K562 (cell line): ENCODE measurements around the gene POLDIP3. TPM values are rescaled to one million over a fixed set of nuclear protein-coding genes. Genes with fewer than 3 reads are reported as not detected.

Experiments
- CBX5 ChIP-seq: IDR thresholded peaks from 2 replicates; pipeline ENCODE4 v1.6.1; 2014; ENCODE audit warnings: low read depth, borderline replicate concordance
- ETS2 ChIP-seq: IDR thresholded peaks from 2 replicates; pipeline ENCODE4 v1.6.1; 2016; ENCODE audit warnings: borderline replicate concordance, missing genetic modification characterization, mild to moderate bottlenecking, moderate library complexity, missing compliant biosample characterization; ENCODE audit not compliant: poor library complexity, severe bottlenecking
- FOXK2 ChIP-seq, 2 experiments: fragments of 450-650 bp; IDR thresholded peaks in 1 of 2; conservative IDR thresholded peaks in 1 of 2; 2 replicates each; pipeline ENCODE4 v1.6.1; 2016; ENCODE audit warnings: low read depth in 2 of 2, mild to moderate bottlenecking in 1 of 2
- GTF2E2 ChIP-seq: fragments of 200-800 bp; sonication (Bioruptor generic); IDR thresholded peaks from 2 replicates; pipeline ENCODE4 v1.6.1; 2016; ENCODE audit warnings: missing genetic modification characterization, missing compliant biosample characterization
- HINFP ChIP-seq: fragments of 450-650 bp; conservative IDR thresholded peaks from 2 replicates; pipeline ENCODE4 v1.6.1; 2016; ENCODE audit warnings: missing genetic modification characterization, low read depth, mild to moderate bottlenecking, control low read depth, missing compliant biosample characterization
- MTF1 ChIP-seq: fragments of 250-450 bp; sonication (Bioruptor Pico); IDR thresholded peaks from 2 replicates; pipeline ENCODE4 v1.9.0; 2021; ENCODE audit warnings: moderate library complexity, mild to moderate bottlenecking, inconsistent platforms, borderline replicate concordance
- POU5F1 ChIP-seq: fragments of 150-350 bp; IDR thresholded peaks from 2 replicates; pipeline ENCODE4 v1.6.1; 2014; ENCODE audit warnings: borderline replicate concordance, low read length, low read depth, mild to moderate bottlenecking; ENCODE audit not compliant: partially characterized antibody
- PRMT5 ChIP-seq: sonication (generic); formaldehyde crosslinking; IDR thresholded peaks from 2 replicates; pipeline ENCODE4 v1.5.0; 2020; ENCODE audit warnings: missing genetic modification reagents
- RFX1 ChIP-seq: fragments of 450-650 bp; IDR thresholded peaks from 2 replicates; pipeline ENCODE4 v1.6.1; 2016; ENCODE audit warnings: mild to moderate bottlenecking, moderate library complexity
- SIN3B ChIP-seq: fragments of 450-650 bp; IDR thresholded peaks from 2 replicates; pipeline ENCODE4 v1.6.1; 2017; ENCODE audit warnings: low read depth, mild to moderate bottlenecking, moderate library complexity
- SP2 ChIP-seq: IDR thresholded peaks from 2 replicates; pipeline ENCODE4 v1.6.1; 2011; ENCODE audit warnings: mild to moderate bottlenecking, low read depth, low read length, moderate library complexity; ENCODE audit not compliant: poor library complexity, severe bottlenecking; ENCODE audit errors: extremely low read depth
- ZBTB2 ChIP-seq: fragments of 450-650 bp; IDR thresholded peaks from 2 replicates; pipeline ENCODE4 v1.6.1; 2016; ENCODE audit warnings: antibody characterized with exemption
- ZFP36 ChIP-seq: fragments of 150-350 bp; IDR thresholded peaks from 2 replicates; pipeline ENCODE4 v1.6.1; 2018; ENCODE audit warnings: low read length, low read depth; ENCODE audit not compliant: partially characterized antibody
- ZNF277 ChIP-seq: fragments of 250-450 bp; sonication (Bioruptor Pico); IDR thresholded peaks from 2 replicates; pipeline ENCODE4 v1.8.0; 2022; ENCODE audit warnings: inconsistent platforms, mild to moderate bottlenecking, moderate library complexity, borderline replicate concordance
- ZNF584 ChIP-seq: fragments of 200-800 bp; sonication (Bioruptor generic); IDR thresholded peaks from 2 replicates; pipeline ENCODE4 v1.6.1; 2016; ENCODE audit warnings: low read depth, mild to moderate bottlenecking, missing genetic modification characterization, missing compliant biosample characterization
- ZNF780A ChIP-seq: fragments of 250-450 bp; sonication (Bioruptor Pico); IDR thresholded peaks from 2 replicates; pipeline ENCODE4 v1.5.0; 2021; ENCODE audit warnings: mild to moderate bottlenecking
- ZSCAN29 ChIP-seq: fragments of 450-650 bp; IDR thresholded peaks from 2 replicates; pipeline ENCODE4 v1.6.1; 2017
- polyA plus RNA-seq, 8 experiments: library from polyadenylated mRNA; depleted of rRNA in 4 of 8; stranded (reverse) in 5 of 8; unstranded in 3 of 8; fragments of >200 nt; fragmentation: Nextera tagmentation in 2 of 8; fragmentation: Illumina TruSeq in 1 of 8; extraction: Ambion mirVana in 2 of 8; extraction: Trizol in 1 of 8; gene quantifications; 2 replicates each; pipeline versions ENCODE4 v1.2.1 to v1.2.3, GENCODE V29; 2011 to 2014; ENCODE audit warnings: inconsistent platforms in 1 of 8, missing spikeins in 1 of 8
- total RNA-seq, 7 experiments: library from RNA; depleted of rRNA in 6 of 7; stranded (reverse); fragments of >200 nt in 6 of 7; fragmentation: Illumina TruSeq in 2 of 7; extraction: Trizol in 2 of 7; gene quantifications; 2 replicates each; pipeline versions ENCODE4 v1.2.1 to v1.2.3, GENCODE V29; 2011 to 2021; ENCODE audit warnings: low replicate concordance in 1 of 7

POLDIP3 gene
- total and polyA plus RNA-seq, 9 of the 15 experiments (the other 6 are each of a cell fraction or from before 2014, with no cell fraction given): 14.3 to 53.0 (median 26.3) TPM

GRCh38 chr22:42614312-42615091 lies at the start of gene POLDIP3 (continued):
- no peak for TF ChIP-seq ZNF277
- TF ChIP-seq SP2: no peak
- no peak for TF ChIP-seq FOXK2 (conservative IDR thresholded peaks at IDR 0.05 in 1 of 2, IDR thresholded peaks at IDR 0.05 in 1 of 2; ENCODE audit: low read depth in 2 of 2)
- TF ChIP-seq PRMT5: no peak
- TF ChIP-seq RFX1: no peak
- 0 out of 2 replicates have a peak, but pooled peaks have one; percentile 24 for TF ChIP-seq ZNF584 (CRISPR knock-in tag)
- no peak for TF ChIP-seq MTF1
- no peak for TF ChIP-seq ZSCAN29
- TF ChIP-seq ZBTB2: no peak
- no peak for TF ChIP-seq POU5F1
- TF ChIP-seq ZFP36: no peak
- TF ChIP-seq ZNF780A (CRISPR knock-in tag): no peak
- TF ChIP-seq CBX5: no peak
- TF ChIP-seq GTF2E2 (tag): no peak
- TF ChIP-seq SIN3B: peak; percentile 74; the same call in 1 of the 2 replicates
- TF ChIP-seq ETS2 (tag): no peak
- TF ChIP-seq HINFP (tag): peak; percentile 100
